K562 (cell line): ENCODE measurements around the gene PFDN2. TPM values are rescaled to one million over a fixed set of nuclear protein-coding genes. Genes with fewer than 3 reads are reported as not detected.

Experiments used
- ATAC-seq: fragments of 200-7000 bp; cut with Tn5 transposase; 3 replicates; pipeline ENCODE4 v1.9.1; 2020; ENCODE audit warnings: moderate library complexity
- BruUV-seq: library from RNA; stranded (reverse); fragments of 400-500 nt; replicated peaks from 2 replicates; lab custom pipeline; 2021; lab: Mats Ljungman, UMichigan
- CTCF ChIA-PET: fragments of 300-600 bp; formaldehyde crosslinking; extraction: SDS; loops from one replicate; lab custom pipeline; 2021; ENCODE audit warnings: low intra/inter-chr PET ratio; lab: Yijun Ruan, JAX
- POLR2A ChIA-PET: fragments of 300-600, 350-650 bp; sonication (Branson Sonifier 250); formaldehyde crosslinking; extraction: SDS; loops from one replicate; lab custom pipeline; 2021; ENCODE audit warnings: antibody characterized with exemption, inconsistent platforms; lab: Yijun Ruan, JAX
- DNase-seq, 4 experiments: peaks; one replicate each; pipeline versions ENCODE4 v3.0.0 to v3.0.0-alpha.2; 2011 to 2018; ENCODE audit warnings: low spot score in 3 of 4, mixed read lengths in 3 of 4; ENCODE audit errors: extremely low read depth in 1 of 4
- FAIRE-seq: peaks from 2 replicates; lab custom pipeline; 2011; peaks lifted over from hg19 to GRCh38; lab: Jason Lieb, UNC
- H2AFZ ChIP-seq: 2 replicates; pipeline ENCODE4 v1.6.0; 2011; ENCODE audit warnings: low read depth, low read length, control low read depth, inconsistent platforms
- H3K27ac ChIP-seq: fragments of 200-600 bp; 3 replicates; pipeline ENCODE4 v1.8.0; 2011; ENCODE audit warnings: low read depth, mild to moderate bottlenecking, control low read depth, inconsistent platforms, low read length, moderate library complexity, mixed read lengths; ENCODE audit errors: extremely low read depth
- H3K27me3 ChIP-seq, 2 experiments: fragments of 300-600 bp in 1 of 2; 2 replicates in 1 of 2; 3 replicates in 1 of 2; pipeline versions ENCODE4 v1.6.0 to v1.8.0; 2011; ENCODE audit warnings: inconsistent platforms in 2 of 2, low read length in 2 of 2, mild to moderate bottlenecking in 1 of 2, mixed read lengths in 1 of 2, moderate library complexity in 1 of 2; ENCODE audit not compliant: control insufficient read depth in 2 of 2, insufficient read depth in 2 of 2
- H3K36me3 ChIP-seq: fragments of 300-600 bp; 3 replicates; pipeline ENCODE4 v1.8.0; 2011; ENCODE audit warnings: mild to moderate bottlenecking, low read length, inconsistent platforms; ENCODE audit not compliant: control insufficient read depth, insufficient read depth
- H3K4me1 ChIP-seq, 2 experiments: fragments of 200-600 bp in 1 of 2; replicated peaks in 1 of 2; 2 replicates in 1 of 2; 3 replicates in 1 of 2; pipeline versions ENCODE4 v1.5.1 to v1.8.0; 2011; ENCODE audit warnings: inconsistent platforms in 2 of 2, low read length in 2 of 2, mild to moderate bottlenecking in 1 of 2, mixed read lengths in 1 of 2, moderate library complexity in 1 of 2; ENCODE audit not compliant: control insufficient read depth in 2 of 2, insufficient read depth in 2 of 2
- H3K4me2 ChIP-seq: 2 replicates; pipeline ENCODE4 v1.6.1; 2011; ENCODE audit warnings: low read length, control low read depth, inconsistent platforms, mixed read lengths; ENCODE audit not compliant: insufficient read depth
- H3K4me3 ChIP-seq: fragments of 200-600 bp; sonication (generic), shearing (Covaris generic); 2 replicates; pipeline ENCODE4 v1.5.1; 2016; ENCODE audit warnings: control low read depth, inconsistent platforms
- H3K79me2 ChIP-seq: fragments of 200-600 bp; 3 replicates; pipeline ENCODE4 v1.8.0; 2011; ENCODE audit warnings: low read length, inconsistent platforms; ENCODE audit not compliant: control insufficient read depth, insufficient read depth
- H3K9ac ChIP-seq, 2 experiments: 2 replicates each; pipeline versions ENCODE4 v1.6.0 to v1.6.1; 2011; ENCODE audit warnings: low read depth in 2 of 2, low read length in 2 of 2, control low read depth in 1 of 2, inconsistent platforms in 1 of 2, mild to moderate bottlenecking in 1 of 2, mixed read lengths in 1 of 2; ENCODE audit not compliant: insufficient read depth in 1 of 2
- H3K9me1 ChIP-seq: one replicate; pipeline ENCODE4 v1.6.0; 2011; ENCODE audit warnings: inconsistent platforms, mild to moderate bottlenecking, low read length, moderate library complexity; ENCODE audit not compliant: control insufficient read depth, insufficient read depth
- H3K9me3 ChIP-seq: replicated peaks from 2 replicates; pipeline ENCODE4 v1.5.1; 2011; ENCODE audit warnings: low read depth, low read length, inconsistent platforms; ENCODE audit not compliant: control insufficient read depth, insufficient read depth
- H4K20me1 ChIP-seq: replicated peaks from 2 replicates; pipeline ENCODE4 v1.6.1; 2011; ENCODE audit warnings: low read length, inconsistent platforms, mixed read lengths; ENCODE audit not compliant: control insufficient read depth, insufficient read depth
- GABPA ChIP-seq: fragments of 200-800 bp; sonication (Bioruptor generic); conservative IDR thresholded peaks from 2 replicates; pipeline ENCODE4 v1.6.1; 2016; ENCODE audit warnings: low read depth, missing genetic modification characterization, missing compliant biosample characterization
- HSF4 ChIP-seq: fragments of 250-450 bp; sonication (Bioruptor Pico); IDR thresholded peaks from 2 replicates; pipeline ENCODE4 v2.1.2; 2022; ENCODE audit warnings: mild to moderate bottlenecking, moderate library complexity, borderline replicate concordance
- TCFL5 ChIP-seq: fragments of 250-450 bp; sonication (Bioruptor Pico); conservative IDR thresholded peaks from 2 replicates; pipeline ENCODE4 v1.6.1; 2021; ENCODE audit warnings: mild to moderate bottlenecking, moderate library complexity, matching md5 sums
- XRCC3 ChIP-seq: fragments of 450-650 bp; IDR thresholded peaks from 2 replicates; pipeline ENCODE4 v1.6.1; 2017; ENCODE audit warnings: mild to moderate bottlenecking, moderate library complexity
- ZKSCAN1 ChIP-seq: fragments of 150-350 bp; IDR thresholded peaks from 2 replicates; pipeline ENCODE4 v1.6.1; 2016; ENCODE audit warnings: low read depth, low read length
- ZNF717 ChIP-seq: fragments of 250-450 bp; sonication (Bioruptor Pico); IDR thresholded peaks from 2 replicates; pipeline ENCODE4 v1.5.0; 2021
- WGBS: fragments of 100-300 bp; shearing (Covaris generic); methylation state at CpG from one replicate; pipeline ENCODE4 v1.1.6; 2016; ENCODE audit warnings: low coverage, mixed read lengths; ENCODE audit not compliant: insufficient coverage; ENCODE audit errors: missing lambda C conversion rate; 5-methylcytosine and 5-hydroxymethylcytosine counted together
- in situ Hi-C: fragments of 300-500 bp; cut with MboI; formaldehyde crosslinking; loops from 4 replicates; pipeline ENCODE4 v1.15.0; 2018; ENCODE audit warnings: inconsistent platforms, mixed read lengths
- intact Hi-C: fragments of 100-400 bp; cut with micrococcal nuclease; formaldehyde crosslinking; loops from 2 replicates; pipeline ENCODE4 v1.14.2; 2022
- polyA plus RNA-seq, 8 experiments: library from polyadenylated mRNA; depleted of rRNA in 4 of 8; stranded (reverse) in 5 of 8; unstranded in 3 of 8; fragments of >200 nt; fragmentation: Nextera tagmentation in 2 of 8; fragmentation: Illumina TruSeq in 1 of 8; extraction: Ambion mirVana in 2 of 8; extraction: Trizol in 1 of 8; gene quantifications; 2 replicates each; pipeline versions ENCODE4 v1.2.1 to v1.2.3, GENCODE V29; 2011 to 2014; ENCODE audit warnings: inconsistent platforms in 1 of 8, missing spikeins in 1 of 8
- total RNA-seq, 7 experiments: library from RNA; depleted of rRNA in 6 of 7; stranded (reverse); fragments of >200 nt in 6 of 7; fragmentation: Illumina TruSeq in 2 of 7; extraction: Trizol in 2 of 7; gene quantifications; 2 replicates each; pipeline versions ENCODE4 v1.2.1 to v1.2.3, GENCODE V29; 2011 to 2021; ENCODE audit warnings: low replicate concordance in 1 of 7
- TF ChIP-seq, protein P1 (sequence below): sonication (generic); formaldehyde crosslinking; IDR thresholded peaks from 2 replicates; pipeline ENCODE4 v1.8.0; 2022; ENCODE audit warnings: mild to moderate bottlenecking, low read depth, missing genetic modification reagents
- TF ChIP-seq, protein P2 (sequence below): fragments of 250-450 bp; sonication (Bioruptor Pico); IDR thresholded peaks from 2 replicates; pipeline ENCODE4 v1.4.0; 2020; ENCODE audit warnings: mild to moderate bottlenecking

PFDN2 gene
- total and polyA plus RNA-seq, 9 of the 15 experiments (the other 6 are each of a cell fraction or from before 2014, with no cell fraction given) = 50.2 to 361 (median 144) TPM

DNA sequence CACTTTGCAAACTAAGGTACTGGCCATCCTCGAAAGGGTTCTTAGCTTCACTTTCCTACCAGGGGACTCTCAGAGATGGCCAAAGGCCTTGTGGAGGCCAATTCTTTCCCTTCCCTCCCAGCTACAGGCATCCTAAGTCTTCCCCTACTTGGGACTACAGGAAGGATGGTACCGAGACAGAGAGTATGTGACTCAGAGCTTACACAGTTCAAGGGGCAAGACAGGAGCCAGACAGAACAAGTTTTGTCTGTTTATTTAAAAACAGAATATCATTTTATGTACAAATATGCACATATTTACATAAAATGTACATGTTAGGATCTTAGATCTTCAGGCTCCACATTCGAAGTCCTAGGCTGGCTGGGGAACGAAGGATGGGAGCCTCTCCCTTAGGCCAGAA, 47.1 kb downstream of the PFDN2 start:
- Histone ChIP-seq H3K27ac (no peak overlapping the region), H3K9ac (no peak overlapping the region), H4K20me1 (no peaks in the 10 kb centered on the region), H3K4me3 (no peak overlapping the region), H3K9me3 (no peaks in the 10 kb centered on the region), H3K9me1 (no peaks in the 10 kb centered on the region), H3K36me3 (no peaks in the 10 kb centered on the region), H3K27me3 (no peaks in the 10 kb centered on the region), H3K4me2 (no peak overlapping the region), H3K79me2 (no peaks in the 10 kb centered on the region), H2AFZ (no peak overlapping the region), H3K4me1 (peaks cover 22 to 26% of the 10 kb centered on the region in 2 experiments)
- intact Hi-C loops (loop anchor here (1.0 to 10.0 kb wide), 2 partner anchors 64 to 107 kb away; partner anchors contain the start of genes B4GALT3 and DEDD), in situ Hi-C loops (no loop called here)
- no peak for ATAC-seq
- no peak for FAIRE-seq
- TF ChIP-seq, protein P1, sequence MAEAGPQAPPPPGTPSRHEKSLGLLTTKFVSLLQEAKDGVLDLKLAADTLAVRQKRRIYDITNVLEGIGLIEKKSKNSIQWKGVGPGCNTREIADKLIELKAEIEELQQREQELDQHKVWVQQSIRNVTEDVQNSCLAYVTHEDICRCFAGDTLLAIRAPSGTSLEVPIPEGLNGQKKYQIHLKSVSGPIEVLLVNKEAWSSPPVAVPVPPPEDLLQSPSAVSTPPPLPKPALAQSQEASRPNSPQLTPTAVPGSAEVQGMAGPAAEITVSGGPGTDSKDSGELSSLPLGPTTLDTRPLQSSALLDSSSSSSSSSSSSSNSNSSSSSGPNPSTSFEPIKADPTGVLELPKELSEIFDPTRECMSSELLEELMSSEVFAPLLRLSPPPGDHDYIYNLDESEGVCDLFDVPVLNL (CRISPR knock-in tag) = no peak
- CTCF ChIA-PET = interaction anchor here (0.7 to 0.9 kb wide), 2 partner anchors 107 to 195 kb away, joined by 3 to 6 read pairs; no protein-coding TSS in a partner anchor
- WGBS = 41% methylated on average over 4 of the region's 4 CpGs
- DNase-seq = no peak
- no TSS peak for BruUV-seq
- POLR2A ChIA-PET = interaction anchor here (1.0 to 1.1 kb wide), 3 partner anchors 8 to 24 kb away, joined by 3 to 4 read pairs (median 3); no protein-coding TSS in a partner anchor

DNA sequence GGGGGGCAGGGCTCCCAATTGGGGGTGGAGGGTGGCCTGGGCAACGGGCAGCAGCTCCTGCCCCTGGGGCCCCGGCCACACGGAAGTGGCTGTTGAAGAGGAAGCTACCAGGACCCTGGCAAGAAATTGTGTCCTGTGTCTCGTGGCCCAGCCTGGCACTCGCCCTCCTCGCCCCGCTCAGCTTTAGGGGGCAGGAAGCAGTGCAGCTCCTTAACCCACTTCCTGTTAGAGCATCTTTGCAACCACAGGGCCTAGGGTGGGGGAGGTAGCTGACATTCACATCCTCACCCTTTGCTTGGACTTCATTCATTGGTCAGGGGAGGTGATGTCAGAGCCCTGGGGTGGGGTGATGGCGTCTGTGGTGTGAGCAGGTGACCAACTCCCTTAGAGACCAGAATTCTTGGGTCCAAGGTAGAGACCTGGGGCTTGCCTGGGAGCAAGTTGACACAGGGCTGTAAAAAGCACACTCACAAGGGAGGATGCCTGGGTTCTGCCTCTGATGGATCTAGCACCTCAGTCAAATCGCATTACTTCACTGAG, 48.0 kb downstream of the PFDN2 start, which contains the start of gene ARHGAP30:
Gene ARHGAP30, minus strand, starts transcription at position 161 of the 540 bp plus-strand sequence. CDS start 267 bp downstream, outside the sequence.
- BruUV-seq = no TSS peak
- Histone ChIP-seq H3K4me2 (peak within 1 kb of the TSS; percentile 26; the same call in 1 of the 2 replicates), H3K4me1 (peaks cover 21 to 24% of the 10 kb centered on the region in 2 experiments), H3K27me3 (no peaks in the 10 kb centered on the region), H3K27ac (no peak within 1 kb of the TSS), H2AFZ (peak within 1 kb of the TSS; percentile 86), H3K4me3 (no peak within 1 kb of the TSS), H3K79me2 (no peaks in the 10 kb centered on the region), H3K36me3 (no peaks in the 10 kb centered on the region), H3K9me1 (no peaks in the 10 kb centered on the region), H3K9me3 (no peaks in the 10 kb centered on the region), H4K20me1 (no peaks in the 10 kb centered on the region), H3K9ac (peak within 1 kb of the TSS in 1 of 2 experiments; percentile 62; a peak in 1 of 4 replicates)
- ATAC-seq (peak; percentile 19; the same call in 2 of the 3 replicates), FAIRE-seq (no peak), DNase-seq (peak in 1 of 4 experiments; percentile 44)
- in situ Hi-C loops (no loop called here), intact Hi-C loops (loop anchor here (10.0 kb wide), 1 partner anchor 65 kb away; the partner anchor contains the start of gene DEDD)
- ChIA-PET POLR2A (interaction anchor here (3.3 kb wide), 1 partner anchor 23 kb away, joined by 19 read pairs; the partner anchor contains the start of gene USF1), CTCF (interaction anchor here (0.7 kb wide), 1 partner anchor 196 kb away, joined by 6 read pairs; no protein-coding TSS in a partner anchor)
- WGBS = 66% methylated on average over 7 of the region's 9 CpGs
- TF ChIP-seq GABPA (tag) (peak; percentile 45), HSF4 (CRISPR knock-in tag) (no peak), TCFL5 (no peak), ZNF717 (no peak), ZKSCAN1 (no peak), XRCC3 (no peak)
- TF ChIP-seq, protein P2, sequence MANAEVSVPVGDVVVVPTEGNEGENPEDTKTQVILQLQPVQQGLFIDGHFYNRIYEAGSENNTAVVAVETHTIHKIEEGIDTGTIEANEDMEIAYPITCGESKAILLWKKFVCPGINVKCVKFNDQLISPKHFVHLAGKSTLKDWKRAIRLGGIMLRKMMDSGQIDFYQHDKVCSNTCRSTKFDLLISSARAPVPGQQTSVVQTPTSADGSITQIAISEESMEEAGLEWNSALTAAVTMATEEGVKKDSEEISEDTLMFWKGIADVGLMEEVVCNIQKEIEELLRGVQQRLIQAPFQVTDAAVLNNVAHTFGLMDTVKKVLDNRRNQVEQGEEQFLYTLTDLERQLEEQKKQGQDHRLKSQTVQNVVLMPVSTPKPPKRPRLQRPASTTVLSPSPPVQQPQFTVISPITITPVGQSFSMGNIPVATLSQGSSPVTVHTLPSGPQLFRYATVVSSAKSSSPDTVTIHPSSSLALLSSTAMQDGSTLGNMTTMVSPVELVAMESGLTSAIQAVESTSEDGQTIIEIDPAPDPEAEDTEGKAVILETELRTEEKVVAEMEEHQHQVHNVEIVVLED = no peak
